ENCODE data around the gene RALGAPA1.
"Not testable (repeated sequence)": the region's sequence is repeated elsewhere in the genome, so short reads cannot be mapped to it uniquely, and the experiment has no call there.

The RALGAPA1 gene

GRCh38 chr14:35808638-35809563 is at the start of gene RALGAPA1:
TSS of gene RALGAPA1 (minus strand) at chr14:35809295. CDS start at chr14:35808835, 460 bp downstream.
- DNase-seq, result peak; percentile 44 to 95 (median 86)

DNA sequence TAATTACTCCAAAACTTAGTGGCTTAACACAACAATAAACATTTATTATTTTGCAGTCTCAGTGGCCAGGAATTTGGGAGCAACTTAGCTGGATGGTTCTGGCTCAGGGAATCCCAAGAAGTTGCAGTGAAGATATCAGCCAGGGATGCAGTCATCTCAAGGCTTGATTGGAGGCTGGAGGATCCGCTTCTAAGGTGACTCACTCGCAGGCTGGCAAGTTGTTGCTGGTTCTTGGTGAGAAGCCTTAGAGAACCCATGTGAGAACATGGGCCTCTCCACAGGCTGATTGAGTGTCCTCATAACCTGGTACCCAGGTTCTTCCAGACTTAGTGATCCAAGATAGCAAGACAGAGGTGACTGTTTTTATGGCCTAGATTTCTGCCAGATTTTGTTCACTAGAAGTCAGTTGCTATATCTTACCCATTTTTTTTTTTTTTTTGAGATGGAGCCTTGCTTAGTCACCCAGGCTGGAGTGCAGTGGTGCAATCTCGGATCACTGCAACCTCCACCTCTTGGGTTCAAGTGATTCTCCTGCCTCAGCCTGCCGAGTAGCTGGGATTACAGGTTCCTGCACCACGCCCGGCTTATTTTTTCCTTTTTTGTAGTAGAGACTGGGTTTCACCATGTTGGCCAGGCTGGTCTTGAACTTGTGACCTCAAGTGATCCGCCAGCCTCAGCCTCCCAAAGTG is 49.6 kb upstream of the RALGAPA1 start:
- no peak for DNase-seq

DNA sequence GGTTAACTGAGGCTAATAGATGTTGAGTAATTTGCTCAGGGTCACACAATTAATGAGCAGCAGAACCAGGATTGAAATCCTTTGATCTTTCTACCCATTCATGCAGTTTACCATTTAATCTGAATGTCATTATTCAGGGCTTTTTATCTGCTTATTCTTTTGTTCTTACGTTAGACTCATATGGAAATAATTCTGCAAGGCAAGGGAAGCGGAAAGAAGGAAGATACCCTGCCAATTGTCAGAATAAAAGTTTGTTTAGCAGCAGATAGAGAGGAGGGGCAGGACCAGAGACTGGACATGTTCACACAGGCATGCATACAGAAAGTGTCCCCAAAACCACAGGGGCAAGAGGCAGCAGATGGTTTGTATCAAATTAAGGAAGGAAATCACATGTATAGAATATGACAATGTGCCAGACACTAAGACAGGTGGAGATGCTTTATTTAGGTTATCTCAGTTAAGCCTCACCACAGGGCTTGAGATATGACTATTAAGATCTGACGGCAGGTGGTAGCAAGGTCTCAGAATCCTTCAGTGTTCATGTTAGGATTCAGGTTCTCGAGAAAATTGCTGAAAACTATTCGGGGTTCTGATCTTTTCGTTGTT is 46.9 kb upstream of the RALGAPA1 start:
- DNase-seq, result no peak

DNA sequence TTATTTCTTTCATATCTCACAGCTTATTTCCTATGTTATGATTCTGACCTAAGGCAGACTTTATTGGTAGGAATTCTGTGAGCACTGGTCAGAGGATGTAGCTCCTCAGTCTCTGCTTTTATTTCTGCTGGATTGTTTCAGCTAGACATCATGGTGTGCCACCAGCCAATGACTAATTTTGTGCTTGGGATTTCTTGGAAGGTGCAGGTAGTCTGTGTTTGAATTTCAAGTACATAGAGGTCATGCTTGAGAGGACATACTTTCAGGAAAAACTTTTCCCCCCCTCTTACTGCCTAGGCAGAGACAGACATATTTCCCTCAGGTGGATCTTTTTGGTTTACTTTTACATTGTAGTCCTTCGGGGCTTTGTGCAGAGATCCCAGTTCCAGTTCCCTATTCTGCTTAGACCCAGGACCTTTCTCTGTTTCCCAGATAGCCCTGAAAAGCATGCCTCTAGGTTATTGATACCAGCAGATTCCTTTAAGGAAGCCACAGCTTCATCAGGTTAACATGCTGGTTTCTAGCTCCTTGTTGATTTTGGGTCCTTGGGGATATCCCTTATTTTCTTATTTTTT is 45.7 kb upstream of the RALGAPA1 start:
- no peak for DNase-seq

DNA sequence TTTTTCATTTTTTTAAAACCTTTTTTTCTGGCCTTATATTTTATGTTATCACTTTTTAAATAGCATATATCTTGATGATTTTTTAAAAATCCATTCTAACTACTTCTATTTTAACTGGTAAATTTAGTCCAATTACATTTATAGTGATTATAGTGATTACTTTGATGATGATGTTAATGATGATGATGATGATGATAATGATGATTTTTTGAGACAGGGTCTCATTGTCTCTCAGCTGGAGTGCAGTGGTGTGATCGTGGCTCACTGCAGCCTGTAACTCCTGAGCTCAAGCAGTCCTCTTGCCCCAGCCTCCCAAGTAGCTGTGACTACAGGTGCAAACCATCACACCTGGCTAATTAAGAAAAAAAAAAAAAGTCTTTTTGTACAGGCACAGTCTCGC is 44.1 kb upstream of the RALGAPA1 start:
- no peak for DNase-seq

GRCh38 chr14:35851823-35852222 is 42.7 kb upstream of the RALGAPA1 start:
- DNase-seq, result no peak

GRCh38 chr14:35849122-35849521 is 40.0 kb upstream of the RALGAPA1 start:
- DNase-seq, result no peak

GRCh38 chr14:35847636-35848035 is 38.5 kb upstream of the RALGAPA1 start:
- no peak for DNase-seq

DNA sequence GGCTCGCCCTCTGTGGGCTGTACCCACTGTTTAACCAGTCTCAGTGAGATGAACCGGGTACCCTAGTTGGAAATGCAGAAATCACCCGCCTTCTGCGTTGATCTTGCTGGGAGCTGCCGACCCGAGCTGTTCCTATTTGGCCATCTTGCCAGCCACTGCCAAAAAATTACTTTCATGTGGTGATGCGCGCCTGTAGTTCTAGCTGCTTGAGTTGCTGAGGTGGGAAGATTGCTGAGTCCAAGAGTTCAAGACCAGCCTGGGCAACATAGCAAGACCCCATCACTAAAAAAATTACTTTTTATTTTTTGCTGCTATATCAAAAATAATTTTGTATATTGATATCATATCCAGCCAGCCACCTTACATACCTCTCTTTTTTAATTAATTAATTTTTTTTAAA is 35.4 kb upstream of the RALGAPA1 start:
- no peak for DNase-seq

- DNase-seq, result not testable (repeated sequence)
These were observed 33.1 kb upstream of the RALGAPA1 start for GRCh38 chr14:35842245-35842644.

GRCh38 chr14:35841704-35842103 is 32.6 kb upstream of the RALGAPA1 start:
- DNase-seq, result not testable (repeated sequence)

GRCh38 chr14:35835208-35835982 is 26.3 kb upstream of the RALGAPA1 start:
- DNase-seq, result no peak

DNA sequence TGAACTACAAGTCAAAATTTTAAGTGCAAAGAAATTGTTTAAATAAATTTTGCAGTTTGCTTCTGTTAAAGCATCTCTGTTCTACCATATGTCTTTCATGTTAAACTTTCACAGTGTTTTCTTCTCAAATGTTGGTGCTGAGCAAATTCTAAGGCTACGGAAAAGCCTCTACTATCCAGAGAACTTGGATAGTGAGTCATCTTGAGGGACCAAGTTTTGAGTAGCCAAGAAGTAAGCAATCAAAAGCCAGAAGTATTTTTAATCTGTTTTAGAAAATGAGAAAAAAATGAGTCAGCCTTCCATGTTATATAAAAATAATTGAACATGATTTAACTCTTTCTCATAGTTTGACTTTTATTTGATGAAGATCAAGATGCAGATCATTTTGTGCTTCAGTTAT is 20.4 kb upstream of the RALGAPA1 start:
- DNase-seq, result no peak

DNA sequence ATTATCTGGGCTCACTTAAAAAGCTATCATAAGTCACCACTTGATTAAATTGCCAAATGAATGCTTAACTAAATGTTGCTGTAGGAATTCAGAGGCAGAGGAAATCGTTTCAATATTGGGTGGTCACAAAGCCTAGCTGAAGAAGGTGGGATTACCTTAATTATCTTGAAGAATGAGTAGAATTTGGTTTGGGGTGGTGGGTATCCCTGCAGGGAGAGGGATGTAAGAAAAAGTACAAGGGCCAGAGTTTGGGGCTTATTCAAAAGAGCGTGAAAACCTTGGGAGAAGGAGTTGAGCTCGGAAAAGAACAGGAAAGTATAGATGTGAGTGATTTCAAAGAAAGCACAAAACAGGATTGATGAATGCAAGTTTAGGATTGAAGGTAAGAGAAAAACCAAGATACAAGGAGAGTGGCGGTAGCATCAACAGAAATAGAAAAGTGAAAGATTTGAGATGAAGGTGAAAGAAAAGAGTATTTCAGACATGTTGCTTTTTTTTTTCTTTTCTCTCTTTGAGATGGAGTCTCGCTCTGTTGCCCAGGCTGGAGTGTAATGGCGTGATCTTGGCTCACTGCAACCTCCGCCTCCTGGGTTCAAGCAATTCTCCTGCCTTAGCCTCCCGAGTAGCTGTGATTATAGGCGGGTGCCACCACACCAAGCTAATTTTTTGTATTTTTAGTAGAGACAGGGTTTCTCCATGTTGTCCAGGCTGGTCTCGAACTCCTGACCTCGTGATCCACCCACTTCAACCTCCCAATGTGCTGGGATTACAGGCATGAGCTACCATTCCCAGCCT is 18.8 kb upstream of the RALGAPA1 start:
- DNase-seq, result no peak

DNA sequence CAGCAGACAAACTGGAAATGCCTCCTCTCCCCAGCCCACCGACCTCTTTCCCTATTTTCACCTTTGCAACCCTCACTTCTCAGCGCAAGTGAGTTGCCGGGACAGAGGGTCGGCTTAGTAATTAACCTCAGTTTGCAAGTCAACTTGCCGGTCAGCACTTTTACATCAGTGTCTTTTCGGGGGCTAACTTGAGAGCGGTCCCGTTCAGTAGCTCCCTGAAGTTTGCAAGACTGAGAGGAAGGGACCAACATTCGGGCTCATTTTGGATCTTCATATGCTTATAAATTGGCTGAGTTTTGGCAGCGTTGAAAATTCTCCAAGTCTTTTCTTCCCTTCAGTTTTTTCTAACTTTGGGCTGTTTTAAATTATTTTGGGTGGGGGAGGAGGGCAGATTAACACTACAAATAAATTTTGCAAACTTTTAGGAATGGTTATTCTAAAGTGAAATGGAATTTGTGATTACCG is 17.9 kb upstream of the RALGAPA1 start:
- no peak for DNase-seq

DNA sequence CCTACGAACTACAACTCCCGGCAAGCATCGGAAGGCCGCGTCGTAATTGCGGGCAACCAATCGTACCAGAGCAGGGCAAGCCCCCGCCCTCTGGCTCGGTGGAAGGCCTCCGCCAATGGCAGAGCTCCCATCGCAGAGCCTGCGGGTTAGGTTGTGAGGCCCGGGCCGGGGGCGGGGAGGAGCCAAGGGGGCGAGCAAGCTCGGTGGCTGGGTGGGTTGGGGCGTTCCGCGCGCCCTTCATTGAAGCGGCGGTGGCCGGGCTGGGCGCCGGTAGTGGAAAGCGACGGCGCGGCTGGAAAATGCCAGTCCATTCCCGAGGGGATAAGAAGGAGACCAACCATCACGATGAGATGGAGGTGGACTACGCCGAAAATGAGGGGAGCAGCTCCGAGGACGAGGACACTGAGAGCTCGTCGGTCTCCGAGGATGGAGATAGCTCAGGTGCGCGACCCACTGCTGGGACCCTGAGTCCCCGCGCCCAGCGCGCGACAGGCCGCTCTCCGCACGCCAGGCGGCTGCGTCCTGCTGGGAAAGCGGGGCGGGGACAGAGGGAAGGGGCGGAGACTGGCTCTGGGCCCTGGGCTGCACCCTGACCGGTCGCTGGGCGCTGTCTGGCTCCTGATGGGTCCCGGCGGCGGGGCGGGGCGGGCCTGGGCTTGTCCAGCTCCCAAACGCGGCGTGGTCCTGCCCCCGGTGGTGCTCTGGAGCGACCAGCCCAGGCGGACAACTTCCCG is 17.3 kb upstream of the RALGAPA1 start, which contains the start of gene BRMS1L:
Gene BRMS1L (plus strand): TSS at position 121 of the 734 bp plus-strand sequence. CDS start 179 bp downstream, at position 300.
- DNase-seq, result peak; percentile 73 to 99 (median 97)

DNA sequence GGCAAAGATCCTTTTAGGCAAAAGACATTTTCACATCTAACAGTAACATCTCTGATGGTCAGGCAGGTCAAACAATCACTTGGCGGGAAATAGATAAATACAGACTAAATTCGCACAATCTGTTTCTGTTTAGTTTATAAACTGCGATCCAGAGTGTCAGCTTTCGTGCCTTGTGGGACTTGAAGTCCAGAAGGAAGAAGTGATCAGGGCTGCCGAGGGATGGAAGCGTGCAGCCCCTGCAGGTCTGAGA is 16.8 kb upstream of the RALGAPA1 start:
- DNase-seq, result no peak

- not testable (repeated sequence) for DNase-seq
These were observed 15.5 kb upstream of the RALGAPA1 start for GRCh38 chr14:35824446-35825165.

DNA sequence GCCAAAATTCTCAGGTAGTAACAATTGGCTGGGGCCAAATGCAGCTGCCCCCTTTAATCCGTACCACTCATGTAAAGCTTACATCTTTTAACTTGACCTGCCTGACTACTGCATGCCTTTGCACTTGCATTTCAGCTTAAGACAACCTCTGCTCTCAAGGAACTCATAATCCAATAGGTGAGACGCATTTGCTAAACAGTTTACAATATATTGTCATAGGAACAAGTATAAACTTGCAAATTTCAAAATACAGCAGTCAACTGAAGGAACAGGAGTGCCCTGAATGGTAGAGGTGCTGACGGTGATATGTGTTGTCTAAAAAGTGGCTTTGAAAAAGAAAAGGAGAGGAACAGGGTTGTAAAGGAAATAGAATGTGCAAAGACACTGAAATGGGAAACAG is 13.4 kb upstream of the RALGAPA1 start:
- no peak for DNase-seq

Data from anterior cingulate cortex (tissue), 58 donors.